ENCODE measurements around the gene KCNA2.

Gene KCNA2

GRCh38 chr1:110601332-110601731 is 4.8 kb downstream of the KCNA2 start:
- no peak for DNase-seq

- no peak for DNase-seq
Measured at GRCh38 chr1:110600716-110601115, 5.4 kb downstream of the KCNA2 start.

DNA sequence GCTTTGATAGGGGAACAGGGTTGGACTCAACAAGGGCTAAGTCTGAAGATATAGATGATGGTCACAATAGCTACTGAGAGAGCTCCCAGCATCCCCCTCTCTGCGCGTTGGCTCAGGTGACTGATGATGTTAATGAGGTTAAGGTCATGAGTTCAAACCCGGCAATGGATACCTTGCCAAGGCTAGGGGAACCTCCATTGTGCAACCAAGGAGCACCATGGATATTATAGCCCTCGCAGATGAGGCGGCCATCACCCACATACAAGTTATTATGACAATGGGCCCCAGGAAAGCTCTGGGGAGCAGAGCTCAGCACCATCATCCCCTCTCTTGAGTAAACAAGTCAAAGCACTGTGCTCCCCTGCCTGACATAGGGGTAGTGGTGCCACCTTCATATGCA is 8.2 kb downstream of the KCNA2 start:
- no peak for DNase-seq

DNA sequence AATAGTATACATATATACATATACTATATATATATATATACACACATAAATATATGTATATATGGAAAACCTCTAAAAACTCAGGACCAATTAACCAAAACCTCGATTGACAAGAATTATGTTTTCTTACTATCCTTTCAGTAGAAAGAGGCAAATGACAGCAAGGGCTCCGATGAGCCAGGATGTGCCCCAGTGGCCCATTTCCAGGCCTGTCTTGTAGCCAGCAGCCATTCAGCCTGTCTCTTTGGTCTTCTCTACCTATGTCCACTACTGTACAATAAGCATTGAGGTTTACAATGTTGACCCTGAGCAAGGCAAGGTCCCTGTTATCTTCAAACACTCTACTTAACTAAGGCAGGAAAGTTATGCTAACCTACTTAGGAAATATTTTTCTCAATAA is 9.8 kb downstream of the KCNA2 start:
- no peak for DNase-seq

- DNase-seq = no peak
Measured at GRCh38 chr1:110595353-110595710, 10.8 kb downstream of the KCNA2 start.

DNA sequence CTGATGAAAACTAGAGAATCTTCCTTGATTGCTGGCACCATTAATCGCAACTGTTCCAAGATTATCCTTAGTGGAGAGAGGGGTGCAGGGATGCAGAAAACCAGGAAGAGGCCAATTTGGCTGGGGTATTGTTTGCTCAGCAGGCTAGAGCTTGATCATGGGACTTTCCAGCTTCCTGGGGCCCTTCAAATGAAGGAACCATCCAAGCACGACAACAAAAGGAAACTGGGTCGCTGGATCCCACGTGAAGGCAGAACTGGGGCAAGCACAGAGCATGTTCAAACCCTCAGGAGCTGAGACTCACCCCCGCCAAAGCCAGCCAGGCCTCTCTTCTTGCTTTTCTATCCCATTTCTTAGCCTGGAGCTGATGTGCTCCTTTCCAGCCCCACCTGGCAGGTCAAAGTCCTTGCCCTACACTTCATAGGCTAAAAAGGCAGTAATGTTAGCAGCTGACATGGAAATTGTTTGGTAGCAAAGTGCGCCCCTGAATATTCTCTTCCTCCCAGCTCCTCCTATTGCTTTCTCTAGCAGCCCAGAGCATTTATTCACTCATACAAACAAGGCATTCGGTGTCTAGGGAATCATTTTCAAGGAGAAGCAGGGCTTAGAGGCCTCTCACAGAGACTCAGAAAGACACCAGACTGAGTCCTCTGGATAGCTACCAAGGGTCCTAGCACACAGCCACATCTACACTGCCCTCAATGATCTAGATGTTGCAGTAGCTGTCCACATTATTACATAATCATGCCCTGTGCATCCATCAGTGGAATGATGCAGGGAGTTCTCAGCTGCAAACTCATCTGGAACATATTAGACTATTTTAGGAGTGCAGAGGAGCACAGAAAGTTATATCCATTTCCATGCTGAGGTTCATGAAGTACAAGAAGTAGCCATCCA is 11.5 kb downstream of the KCNA2 start:
- no peak for DNase-seq

GRCh38 chr1:110593902-110594301 is 12.3 kb downstream of the KCNA2 start:
- DNase-seq = no peak

DNA sequence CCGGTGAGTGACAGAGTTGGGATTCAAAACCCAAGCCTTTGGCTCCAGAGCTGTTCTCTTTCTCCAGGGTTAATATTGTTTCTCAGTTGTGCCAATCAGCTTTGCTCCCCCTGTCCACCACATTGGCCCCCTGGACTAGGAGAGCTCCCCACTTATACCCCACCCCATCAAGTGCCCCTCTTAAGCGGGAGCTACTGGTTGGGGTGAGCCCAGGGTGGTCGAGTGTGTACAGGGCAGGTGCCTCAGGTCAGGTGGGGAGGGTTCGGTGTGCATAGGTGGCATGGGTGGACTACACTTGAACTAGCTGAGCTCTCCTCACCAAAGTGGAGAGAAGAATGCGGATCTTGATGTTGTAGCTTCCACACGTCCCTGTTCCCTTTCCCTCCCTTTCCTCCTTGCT is 14.2 kb downstream of the KCNA2 start:
- DNase-seq = no peak

DNA sequence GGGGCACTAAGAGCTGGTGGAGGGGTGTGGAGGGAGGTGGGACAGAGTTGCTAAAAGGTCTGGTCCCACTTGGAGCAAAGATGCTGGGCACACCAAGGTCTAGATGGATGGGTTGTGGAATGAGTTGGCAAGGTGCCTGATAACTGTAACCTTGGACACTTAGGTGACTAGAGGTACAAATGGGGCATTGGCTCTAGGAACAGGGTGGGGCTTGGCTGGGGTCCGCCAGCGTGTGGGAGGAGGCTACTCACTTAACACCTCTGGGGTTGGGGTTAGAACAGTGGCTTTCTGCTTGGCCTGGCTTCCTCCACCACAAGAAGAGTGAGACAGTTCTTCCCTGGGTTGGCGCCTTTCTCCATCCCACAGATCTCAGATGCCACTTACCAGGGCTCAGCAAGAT is 17.2 kb downstream of the KCNA2 start:
- DNase-seq = no peak

DNA sequence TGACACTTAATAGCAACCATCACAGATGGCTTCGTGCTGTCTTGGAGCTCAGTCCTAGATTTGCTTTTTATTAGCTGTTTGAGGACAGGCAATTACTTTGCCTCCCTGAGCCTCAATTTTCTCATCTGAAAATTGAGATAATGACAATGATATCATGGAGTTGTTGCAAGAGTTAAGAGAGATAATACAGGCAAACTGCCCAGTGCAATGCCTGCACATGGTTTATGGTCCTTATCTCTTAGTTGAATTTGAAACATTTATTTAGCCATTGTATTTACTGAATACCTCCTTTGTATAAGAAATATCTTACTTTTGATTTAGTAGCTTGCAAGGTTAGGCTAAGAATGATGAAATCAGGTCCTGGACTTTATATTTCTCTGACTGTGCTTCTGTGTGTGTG is 17.7 kb downstream of the KCNA2 start:
- DNase-seq = no peak

GRCh38 chr1:110587906-110588305 is 18.3 kb downstream of the KCNA2 start:
- no peak for DNase-seq

DNA sequence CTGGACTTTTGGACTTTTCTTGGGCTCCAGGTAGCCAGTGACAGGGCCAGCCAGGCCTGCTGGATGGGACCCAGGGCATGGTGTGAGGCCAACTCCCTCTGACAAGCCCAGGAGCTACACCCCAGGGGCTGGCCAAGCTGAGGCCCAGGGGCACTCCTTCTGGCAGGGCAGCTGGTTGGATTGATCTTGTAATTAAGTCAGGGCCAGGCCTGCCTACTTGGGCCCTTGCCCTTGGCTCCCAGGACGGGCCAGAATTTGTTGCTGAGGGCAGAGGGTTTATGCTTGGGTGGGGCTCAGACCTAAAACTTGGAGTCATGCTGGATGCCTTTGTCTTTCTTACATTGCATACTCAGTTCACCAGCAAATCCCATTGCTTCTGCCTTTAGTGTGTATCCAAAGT is 20.7 kb downstream of the KCNA2 start:
- no peak for DNase-seq

DNA sequence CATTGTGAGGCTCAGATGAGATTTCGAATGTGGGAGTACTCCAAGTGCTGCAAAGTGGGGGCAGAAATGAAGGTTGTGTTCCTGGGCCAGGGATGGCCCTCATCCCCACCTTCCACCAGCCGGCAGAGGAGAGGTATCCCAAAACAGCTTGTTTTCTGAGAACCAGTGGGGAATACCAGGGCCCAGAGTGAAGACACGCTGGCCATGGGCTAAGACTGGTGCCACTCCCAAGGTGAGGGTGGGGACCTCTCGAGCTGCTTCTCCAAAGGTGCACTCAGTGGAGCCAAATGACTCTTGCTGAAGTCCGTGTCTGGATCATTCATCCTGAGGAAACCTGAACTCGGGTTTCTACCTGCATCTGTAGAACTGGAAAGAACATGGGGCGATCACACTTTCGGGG is 22.1 kb downstream of the KCNA2 start:
- DNase-seq = no peak

DNA sequence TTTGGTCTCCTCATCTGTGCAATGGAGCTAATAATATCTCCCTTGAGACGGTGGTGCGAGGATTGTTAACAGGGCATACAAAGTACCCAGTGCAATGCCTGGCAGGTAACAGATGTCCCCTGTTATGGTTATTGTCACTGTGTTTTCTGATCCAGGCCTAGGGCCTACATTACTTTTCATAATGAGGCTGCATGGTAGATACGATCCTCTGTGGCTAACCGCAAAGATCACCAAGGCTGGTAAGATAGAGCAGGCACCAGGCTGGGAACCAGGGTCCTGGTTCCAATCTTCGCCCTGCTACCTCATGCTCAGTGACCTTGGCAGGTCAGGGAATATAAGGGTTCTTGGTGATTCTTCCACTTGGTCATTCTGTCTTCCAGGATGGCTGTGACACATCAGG is 22.7 kb downstream of the KCNA2 start:
- no peak for DNase-seq

DNA sequence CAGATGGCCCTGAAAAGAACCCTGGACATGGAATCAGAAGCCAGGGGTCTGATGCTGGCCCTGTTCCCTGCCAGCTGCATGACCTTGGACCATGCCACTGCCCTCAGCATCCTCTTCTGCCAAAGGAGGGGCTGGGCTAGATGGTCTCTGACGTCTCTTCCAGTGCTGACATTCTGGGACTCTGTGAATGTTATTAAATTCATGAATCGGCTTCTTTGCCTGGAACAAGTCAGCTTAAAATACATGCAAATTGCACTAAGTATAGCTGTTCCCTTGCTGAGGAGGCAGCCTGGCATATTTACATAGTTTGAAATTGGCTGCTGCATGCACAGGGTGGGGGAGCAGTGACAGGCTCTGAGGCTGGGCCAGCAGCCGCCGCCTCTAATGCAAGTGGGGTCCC is 23.8 kb downstream of the KCNA2 start:
- DNase-seq = no peak

GRCh38 chr1:110581682-110582145 is 24.4 kb downstream of the KCNA2 start:
- DNase-seq = no peak

DNA sequence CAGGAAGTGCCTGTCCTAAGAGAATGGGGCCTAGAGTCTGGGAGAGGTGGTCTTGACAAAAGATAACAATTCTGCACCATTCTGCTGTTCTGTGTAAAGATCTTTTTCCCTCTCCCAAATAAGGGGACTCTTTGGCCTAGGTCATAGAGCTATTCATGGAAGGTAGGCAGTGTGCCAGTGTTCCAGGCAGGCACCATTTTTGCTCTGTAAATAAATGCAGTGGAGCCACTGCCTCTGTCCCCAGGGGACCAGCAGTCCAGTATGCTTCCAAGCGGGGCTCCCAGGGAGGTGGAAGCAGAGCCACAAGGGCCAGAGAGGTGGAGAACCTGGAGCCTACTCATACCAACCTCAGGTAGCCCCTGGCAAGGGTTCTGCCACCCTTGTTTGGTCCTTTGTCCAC is 25.9 kb downstream of the KCNA2 start:
- DNase-seq = no peak

DNA sequence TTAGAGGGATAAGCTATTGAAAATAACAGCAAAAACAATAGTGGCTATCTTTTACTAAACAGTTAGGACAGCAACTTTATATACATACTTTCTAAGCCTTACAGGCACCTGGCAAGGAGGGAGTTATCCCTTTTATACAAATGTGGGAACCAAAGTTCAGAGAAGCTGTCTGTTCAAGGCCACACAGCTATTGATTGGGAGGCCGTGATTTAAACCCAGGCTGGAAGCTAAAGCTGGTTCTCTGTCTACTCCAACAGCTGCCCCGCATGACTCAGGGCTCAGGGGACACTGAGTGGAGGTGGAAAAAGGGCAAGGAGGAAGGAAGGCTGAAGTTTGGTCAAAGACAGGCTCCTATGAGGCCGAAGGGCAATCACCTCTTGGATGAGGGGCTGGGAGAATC is 26.7 kb downstream of the KCNA2 start:
- DNase-seq = no peak

GRCh38 chr1:110576441-110576840 is 29.7 kb downstream of the KCNA2 start:
- no peak for DNase-seq

DNA sequence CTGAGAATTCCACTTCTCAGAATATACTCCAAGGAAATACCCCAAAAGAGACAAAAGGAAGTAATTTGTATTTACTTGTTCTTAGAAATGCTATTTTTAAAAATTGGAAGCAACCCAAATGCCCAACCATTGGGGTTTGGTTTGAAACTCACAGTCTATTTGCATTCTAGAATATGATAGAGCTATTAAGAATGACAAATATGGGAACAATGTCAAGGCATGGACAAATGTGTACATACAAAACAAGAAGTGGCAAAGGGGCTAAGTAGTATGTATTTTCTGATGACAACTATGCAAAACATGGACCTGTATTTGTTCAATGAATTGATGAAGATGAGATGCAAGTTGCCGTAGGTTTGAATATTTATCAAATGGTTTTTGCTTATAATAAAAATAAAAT is 32.8 kb downstream of the KCNA2 start:
- no peak for DNase-seq

DNA sequence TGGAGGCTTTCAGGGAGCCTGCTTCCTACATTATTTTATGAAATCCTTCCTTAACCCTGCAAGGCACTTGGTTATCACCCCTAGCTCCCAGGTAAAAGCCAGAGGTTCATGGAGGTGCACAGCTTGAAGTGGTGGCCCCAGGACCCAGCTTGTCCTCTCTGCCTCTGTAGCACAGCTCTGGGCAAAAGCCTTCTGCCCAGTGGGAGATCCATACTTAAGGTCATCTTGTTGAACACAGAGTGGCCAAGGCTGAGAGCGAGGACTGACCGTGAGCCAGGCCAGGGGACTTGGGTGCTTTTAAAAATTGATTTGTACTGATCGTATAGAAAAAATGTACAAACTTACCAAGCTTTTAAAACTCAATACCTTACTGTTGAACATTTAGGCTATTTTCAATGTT is 33.4 kb downstream of the KCNA2 start:
- no peak for DNase-seq

DNA sequence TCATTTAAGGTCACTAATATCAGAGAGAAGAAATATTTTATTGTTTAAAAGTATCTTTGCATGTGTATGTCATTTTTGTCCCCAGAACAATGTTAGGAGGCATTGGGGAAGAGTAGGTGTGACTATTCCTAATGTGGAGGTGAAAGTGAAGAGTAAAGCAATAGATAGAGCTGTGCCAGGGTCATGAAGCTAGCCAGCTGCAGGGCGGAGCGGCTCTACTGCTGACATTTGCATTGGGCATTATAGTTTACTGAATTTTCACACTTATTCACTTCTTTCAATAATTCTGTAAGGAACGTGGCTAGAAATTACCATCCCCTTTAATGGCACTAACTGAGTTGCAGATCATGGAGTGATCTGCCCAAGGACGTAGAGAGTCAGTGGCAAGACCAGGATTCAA is 35.3 kb downstream of the KCNA2 start:
- no peak for DNase-seq

GRCh38 chr1:110570307-110570706 is 35.9 kb downstream of the KCNA2 start:
- DNase-seq = no peak

- DNase-seq = no peak
Measured at GRCh38 chr1:110566836-110567235, 39.3 kb downstream of the KCNA2 start.

DNA sequence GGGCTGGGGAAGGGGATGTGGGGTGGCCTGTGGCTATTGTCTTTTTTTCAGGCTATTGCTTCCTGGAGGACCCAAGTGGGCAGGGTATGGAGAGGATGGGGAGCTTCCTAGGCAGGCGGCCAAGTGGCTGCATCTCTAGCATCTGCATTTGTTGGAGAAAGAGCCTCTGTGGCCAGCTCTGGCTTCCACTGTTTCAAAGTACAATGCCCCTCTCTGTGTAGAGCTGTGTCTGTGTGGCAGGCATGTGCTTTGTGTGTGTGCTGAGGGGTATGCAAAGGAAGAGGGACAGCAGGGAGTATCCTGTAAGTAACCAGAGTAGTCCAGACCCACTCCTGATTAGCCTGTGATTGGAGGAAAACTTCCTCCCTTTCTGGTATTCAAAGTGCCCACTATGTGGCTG is 40.6 kb downstream of the KCNA2 start:
- DNase-seq = no peak

All from SIG-M5 (cell line).